ACHN (cell line): ENCODE measurements around the gene PRR29.
"Not testable (repeated sequence)": the region's sequence is repeated elsewhere in the genome, so short reads cannot be mapped to it uniquely, and the experiment has no call there.

Source experiments
- DNase-seq: peaks from one replicate; pipeline ENCODE4 v3.0.0-alpha.2; 2015
- in situ Hi-C: cut with HindIII; loops from 2 replicates; pipeline ENCODE4 v1.10.0; 2017; ENCODE audit warnings: low sequenced_read_pairs, low pct_ligation_motif_present, low pct_unique_long_range_greater_than_20kb

The PRR29 gene

DNA sequence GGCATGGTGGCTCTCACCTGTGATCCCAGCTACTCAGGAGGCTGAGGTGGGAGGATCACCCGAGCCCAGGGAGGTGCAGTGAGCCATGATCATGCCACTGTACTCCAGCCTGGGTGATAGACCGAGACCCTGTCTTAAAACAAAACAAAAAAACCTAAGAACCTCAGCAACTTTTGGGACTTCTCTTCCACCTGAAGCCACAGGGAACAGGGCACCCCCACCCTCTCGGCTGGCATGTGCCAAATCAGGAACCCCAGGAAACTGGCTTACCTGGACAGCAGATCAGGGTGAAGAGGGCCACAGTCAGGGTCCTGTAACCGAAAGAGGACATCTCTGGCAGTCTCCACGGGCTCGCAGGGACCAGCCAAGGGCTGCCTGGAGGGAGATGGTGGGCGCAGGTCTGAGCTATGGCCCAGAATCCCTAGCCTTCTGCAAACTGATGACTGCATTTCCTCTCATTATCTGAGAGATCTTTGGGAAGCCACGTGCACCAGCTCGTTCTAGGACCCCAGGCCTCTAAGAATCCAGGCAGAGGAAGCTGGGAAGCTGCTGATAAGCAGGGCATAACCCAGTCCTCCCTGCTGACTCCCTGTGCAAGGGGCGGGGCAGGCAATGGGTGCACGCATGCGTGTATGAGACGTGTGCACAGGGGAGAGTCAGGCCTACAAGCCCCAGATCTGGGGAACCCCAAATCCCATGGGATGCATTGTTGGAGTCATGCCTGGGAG lies 8.4 kb downstream of the PRR29 start:
- DNase-seq = no peak
- in situ Hi-C loops = no loop called here

DNA sequence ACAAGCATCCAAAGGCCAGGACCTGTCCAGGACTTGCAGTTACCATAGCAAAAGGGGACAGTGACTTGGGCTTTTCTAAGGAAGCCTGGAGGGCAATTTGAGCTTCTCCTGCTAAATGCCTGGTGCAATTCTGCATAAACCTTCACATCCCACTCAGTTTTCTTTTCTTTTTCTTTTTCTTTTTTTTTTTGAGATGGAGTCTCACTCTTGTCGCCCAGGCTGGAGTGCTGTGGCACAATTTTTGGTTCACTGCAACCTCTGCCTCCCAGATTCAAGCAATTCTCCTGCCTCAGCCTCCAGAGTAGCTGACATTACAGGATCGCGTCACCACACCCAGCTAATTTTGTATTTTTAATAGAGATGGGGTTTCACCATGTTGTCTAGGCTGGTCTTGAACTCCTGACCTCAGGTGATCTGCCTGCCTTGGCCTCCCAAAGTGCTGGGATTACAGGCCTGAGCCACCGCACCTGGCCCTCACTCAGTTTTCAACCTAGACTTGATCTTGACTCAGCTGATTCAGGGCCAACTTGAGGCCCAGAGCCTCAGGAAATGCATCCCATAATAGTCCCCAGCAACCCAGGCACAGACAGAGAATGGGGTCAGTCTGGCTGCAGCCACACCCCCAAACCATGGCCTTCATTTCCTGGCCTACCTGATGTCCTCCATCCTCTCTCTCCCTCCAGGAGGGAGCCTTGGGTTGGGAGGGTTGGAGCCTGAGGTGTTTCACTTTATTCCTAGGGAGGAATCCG lies 9.1 kb downstream of the PRR29 start:
- in situ Hi-C loops, DNase-seq: not testable (repeated sequence)

DNA sequence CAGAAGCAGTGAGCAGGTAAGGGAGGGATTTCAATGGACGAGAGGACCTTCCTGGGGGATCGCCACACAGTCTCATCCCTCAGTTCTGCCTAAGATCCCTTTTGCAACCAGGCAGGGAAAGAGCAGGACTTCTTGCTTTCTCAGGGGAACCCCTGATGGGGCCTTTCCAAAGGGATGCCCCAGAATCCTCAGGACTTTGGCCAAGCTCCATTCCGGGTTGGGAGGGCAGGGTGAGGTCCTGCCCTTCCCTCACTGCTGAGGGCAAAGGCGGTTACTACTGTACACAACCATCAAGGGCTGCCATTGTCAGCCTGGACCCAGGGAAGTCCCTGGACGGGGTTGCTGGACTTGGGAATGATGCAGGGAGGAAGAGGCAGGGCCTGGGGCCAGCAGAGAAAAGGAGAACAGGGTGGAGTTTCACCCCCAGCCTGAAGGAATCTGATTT lies 9.7 kb downstream of the PRR29 start:
- no peak for DNase-seq
- in situ Hi-C loops = no loop called here

DNA sequence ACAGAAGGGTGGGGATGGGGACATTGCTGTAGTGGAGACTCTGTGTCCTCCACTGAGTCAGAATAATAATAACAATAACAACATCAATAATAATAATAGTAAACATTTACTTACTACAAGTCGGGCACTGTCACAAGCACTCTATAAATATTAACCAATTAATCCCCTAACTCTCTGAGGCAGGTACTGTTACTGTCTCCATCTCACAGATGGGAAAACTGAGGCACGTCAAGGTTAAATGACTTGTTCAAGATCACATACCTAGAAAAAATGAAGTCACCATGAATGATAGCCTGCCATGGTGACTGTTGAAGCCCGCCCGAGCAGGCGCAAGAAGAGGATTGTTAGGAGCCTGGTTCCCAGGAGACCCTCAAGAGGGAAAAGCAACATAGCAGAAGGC lies 10.2 kb downstream of the PRR29 start:
- no peak for DNase-seq
- in situ Hi-C loops = no loop called here

DNA sequence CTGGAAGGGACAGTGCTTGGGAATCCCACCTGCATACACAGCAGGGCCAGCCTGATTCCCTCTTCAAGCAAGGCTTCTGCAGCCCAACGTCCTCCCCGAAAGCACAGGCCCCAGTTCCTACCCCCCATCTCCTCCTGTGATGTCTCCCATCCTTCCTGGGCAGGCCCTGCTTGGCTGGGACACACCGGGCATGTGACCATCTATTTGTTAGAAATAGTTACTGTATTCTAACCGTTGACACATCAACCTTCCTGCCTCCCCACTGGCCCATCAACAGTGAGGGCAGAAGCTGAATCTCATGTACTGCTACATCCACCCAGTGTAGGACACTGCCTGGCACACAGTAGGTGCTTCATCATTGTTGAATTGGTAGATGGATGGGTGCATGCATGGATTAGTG lies 10.7 kb downstream of the PRR29 start:
- no peak for DNase-seq
- in situ Hi-C loops = no loop called here

DNA sequence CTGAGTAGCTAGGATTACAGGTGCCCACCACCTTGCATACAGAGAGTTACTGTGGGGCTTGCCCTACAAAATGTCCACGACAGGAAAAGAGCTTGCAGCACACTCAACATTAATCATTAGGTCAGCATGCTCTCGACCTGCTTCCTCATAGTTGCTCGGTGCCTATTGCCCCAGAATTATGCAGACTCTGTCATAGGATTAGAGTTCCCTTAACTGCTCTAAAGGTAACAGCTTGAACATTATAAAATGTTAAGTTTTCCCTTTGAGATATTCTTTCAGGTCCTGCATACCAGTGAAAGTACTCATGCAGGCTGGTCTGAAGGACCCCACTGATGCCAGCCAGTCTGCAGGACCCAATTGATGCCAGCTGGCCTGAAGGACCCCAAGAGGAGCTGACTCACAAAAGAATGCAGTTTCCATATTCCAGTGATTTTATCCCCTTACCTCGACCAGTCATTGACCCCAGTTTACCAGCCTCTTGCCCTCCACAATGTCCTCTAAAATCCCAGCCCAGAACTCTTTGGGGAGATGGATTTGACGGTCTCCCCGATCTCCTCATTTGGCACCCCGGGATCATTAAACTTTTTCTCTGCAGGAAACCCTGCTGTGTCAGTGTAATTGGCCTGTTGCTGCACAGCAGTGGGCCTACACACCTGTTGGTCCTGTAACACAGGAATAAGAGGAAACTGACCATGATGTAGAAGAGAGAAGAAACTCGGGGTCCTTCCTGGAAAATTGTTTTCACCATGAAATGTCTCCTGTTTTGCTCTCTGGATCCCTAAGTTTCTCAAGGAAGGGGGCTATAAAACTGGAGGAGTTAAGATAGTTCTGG lies 11.6 kb downstream of the PRR29 start:
- DNase-seq = peak; percentile 16
- in situ Hi-C loops = no loop called here

DNA sequence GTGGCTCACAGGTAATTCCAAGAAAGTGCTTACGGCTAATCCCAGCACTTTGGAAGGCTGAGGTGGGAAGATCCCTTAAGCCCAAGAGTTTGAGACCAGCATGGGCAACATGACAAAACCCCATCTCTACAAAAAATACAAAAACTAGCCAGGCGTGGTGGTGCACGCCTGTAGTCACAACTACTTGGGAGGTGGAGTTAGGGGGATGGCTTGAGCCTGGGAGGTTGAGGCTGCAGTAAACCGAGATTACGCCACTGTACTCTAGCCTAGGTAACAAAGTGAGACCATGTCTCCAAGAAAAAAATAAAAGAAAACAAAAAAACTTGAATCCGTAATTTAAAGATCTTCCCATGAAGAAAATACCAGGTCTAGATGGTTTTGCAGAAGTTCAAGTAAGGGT lies 17.3 kb downstream of the PRR29 start:
- in situ Hi-C loops = no loop called here
- DNase-seq = no peak

DNA sequence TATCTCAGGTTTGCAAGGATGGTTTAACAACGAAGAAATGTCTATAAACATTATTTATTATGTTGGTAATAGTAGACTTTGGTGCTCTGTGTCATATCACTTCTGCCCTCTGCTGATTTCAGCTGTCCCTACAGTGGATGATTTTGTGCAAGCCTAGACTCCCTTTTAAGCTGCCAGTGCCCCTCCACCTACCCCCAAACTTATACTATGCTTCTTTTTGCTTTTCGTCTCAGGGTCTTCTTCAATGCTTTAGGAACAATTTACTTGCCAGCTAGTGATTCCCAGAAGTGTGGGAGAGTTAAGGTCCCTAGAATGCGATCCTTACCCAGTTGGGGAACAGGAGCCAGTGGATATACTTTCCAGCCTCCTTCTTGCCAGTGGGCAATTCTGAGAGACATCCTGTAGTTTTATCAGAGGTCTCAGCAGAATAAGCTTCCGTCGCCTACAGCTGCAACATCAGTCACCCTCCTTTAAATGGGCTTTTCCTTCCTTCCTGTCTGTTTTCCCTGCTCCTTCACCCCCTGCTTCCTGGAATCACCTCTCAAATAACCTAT lies 18.2 kb downstream of the PRR29 start:
- in situ Hi-C loops = no loop called here
- DNase-seq = no peak

DNA sequence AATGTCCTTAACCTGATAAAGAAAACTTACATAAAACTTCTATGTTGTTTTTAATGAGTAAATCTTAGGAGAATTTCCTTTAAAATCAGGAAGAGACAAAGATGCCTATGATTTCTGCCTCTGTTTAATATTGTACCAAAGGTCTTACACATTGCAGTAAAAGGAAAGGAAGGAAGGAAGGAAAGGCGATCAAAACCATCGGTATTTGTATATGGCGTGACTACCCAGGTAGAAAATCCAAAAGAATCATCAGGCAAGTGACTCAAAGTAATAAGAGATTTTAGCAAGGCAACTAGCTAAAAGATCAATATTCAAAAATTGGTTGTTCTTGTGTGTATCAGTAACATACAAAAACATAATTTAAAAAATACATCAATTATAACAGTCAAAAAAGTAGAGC lies 18.8 kb downstream of the PRR29 start:
- DNase-seq = no peak
- in situ Hi-C loops = no loop called here

DNA sequence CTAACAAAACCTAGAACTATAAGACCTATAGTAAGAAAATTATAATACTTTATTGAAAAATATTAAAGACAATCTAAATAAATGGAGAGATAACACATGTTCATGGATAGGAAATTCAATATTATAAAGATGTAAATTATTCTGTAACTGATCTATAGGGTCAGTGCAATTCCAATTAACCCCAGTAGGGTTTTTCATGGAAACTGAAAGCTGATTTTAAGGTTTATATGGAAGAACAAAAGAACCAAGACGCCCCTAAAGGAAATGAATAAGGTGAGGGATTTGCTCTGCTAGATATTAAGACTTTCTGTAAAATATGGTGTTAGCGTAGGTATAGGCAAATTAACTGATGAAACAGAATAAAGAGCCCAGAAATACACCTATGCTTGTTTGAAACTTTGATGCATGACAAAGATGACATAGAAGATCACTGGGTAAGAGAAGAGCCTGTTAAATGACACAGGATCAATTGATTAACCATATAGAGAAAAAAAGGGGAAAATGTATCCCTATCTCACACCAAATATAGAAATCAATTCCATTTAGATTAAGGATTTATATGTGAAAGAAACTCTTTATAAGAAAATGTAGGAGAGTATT lies 19.3 kb downstream of the PRR29 start:
- DNase-seq = no peak
- in situ Hi-C loops = no loop called here

DNA sequence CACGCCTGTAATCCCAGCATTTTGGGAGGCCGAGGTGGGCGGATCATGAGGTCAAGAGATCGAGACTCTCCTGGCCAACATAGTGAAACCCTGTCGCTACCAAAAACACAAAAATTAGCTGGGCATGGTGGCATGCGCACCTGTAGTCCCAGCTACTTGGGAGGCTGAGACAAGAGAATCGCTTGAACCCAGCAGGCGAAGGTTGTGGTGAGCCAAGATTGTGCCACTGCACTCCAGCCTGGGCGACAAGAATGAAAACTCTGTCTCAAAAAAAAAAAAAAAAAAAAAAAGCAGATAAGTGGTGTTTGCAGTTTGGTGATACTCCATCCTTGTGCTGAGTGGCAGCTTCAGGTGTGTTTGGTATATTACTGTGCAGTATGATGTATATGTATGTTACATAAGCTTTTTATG lies 21.4 kb downstream of the PRR29 start:
- in situ Hi-C loops, DNase-seq: not testable (repeated sequence)

DNA sequence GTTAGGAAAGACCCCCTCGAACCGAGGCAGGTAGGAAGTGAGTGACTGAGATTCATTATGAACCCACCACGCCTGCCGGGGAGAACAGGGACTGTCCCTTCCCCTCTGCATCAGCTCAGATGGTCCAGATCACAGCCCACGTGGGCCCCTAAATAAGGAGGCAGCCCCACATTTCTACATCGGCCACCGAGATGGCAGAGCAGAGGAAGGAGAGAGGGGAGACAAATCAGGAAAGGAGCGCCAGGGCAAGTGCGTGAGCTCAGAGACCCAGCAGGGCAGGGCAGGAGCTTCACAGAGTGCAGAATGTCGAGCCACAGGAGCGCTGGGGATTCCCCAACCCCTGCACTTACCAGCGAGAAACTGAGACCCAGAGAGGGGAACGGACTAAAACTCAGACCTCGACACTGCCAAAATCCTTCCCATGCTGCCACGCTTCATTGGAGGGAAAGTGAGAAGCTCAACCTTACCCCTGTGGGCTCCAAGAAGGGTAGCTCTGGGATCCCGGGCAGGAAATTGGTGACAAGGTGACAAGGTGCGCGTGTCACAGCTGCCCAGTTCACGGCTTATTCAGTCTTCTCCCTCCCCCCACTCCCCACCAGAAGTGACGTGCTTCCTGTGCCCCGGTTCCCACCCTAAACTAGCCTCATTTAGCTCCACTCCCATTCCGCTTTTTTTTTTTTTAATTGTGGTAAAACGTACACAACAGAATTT lies 22.1 kb downstream of the PRR29 start, which contains the start of gene ICAM2:
ICAM2 (minus strand) TSS at position 578 of the 711 bp plus-strand sequence. CDS start 13,942 bp downstream, outside the sequence.
- peak; percentile 20 for DNase-seq
- in situ Hi-C loops = no loop called here

DNA sequence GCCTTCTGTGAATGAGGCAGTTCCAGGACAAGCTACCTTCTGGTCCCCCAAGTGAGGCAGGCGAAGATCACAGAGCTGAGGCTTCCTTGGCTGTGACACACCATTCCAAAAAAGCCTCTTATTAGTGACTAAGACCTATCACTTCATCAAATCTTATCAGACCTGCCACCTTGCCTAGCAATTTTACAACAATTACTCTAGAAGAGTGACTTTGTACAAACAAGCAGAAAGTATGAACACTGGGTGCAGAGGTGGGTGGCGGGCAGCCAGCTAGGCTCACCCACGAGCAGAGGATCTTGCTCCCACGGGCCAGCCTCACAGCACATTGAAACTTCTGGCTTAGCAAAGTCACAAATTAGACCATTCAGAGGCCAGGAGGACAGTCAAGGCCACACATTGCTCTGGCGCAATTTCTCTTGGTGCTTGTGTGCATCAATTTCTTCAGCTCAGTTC lies 24.5 kb downstream of the PRR29 start:
- in situ Hi-C loops = no loop called here

DNA sequence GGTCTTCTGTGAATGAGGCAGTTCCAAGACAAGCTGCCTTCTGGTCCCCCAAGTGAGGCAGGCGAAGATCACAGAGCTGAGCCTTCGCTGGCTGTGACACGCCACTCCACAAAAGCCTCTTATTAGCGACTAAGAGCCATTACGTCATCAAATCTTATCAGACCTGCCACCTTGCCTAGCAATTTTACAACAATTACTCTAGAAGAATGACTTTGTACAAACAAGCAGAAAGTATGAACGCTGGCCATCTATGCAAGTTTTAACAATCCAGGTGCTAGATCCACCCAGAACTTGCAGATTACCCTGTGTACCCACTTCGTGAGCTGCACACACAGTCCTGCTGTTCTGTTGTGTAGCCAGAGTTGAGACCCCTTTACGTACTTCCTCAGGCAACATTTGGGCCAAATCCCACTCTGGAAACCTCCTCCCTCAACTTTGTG lies 26.1 kb downstream of the PRR29 start:
- in situ Hi-C loops = no loop called here
- DNase-seq = no peak

More for the DNA sequence above, 24.5 kb downstream of the PRR29 start:
- DNase-seq = no peak

DNA sequence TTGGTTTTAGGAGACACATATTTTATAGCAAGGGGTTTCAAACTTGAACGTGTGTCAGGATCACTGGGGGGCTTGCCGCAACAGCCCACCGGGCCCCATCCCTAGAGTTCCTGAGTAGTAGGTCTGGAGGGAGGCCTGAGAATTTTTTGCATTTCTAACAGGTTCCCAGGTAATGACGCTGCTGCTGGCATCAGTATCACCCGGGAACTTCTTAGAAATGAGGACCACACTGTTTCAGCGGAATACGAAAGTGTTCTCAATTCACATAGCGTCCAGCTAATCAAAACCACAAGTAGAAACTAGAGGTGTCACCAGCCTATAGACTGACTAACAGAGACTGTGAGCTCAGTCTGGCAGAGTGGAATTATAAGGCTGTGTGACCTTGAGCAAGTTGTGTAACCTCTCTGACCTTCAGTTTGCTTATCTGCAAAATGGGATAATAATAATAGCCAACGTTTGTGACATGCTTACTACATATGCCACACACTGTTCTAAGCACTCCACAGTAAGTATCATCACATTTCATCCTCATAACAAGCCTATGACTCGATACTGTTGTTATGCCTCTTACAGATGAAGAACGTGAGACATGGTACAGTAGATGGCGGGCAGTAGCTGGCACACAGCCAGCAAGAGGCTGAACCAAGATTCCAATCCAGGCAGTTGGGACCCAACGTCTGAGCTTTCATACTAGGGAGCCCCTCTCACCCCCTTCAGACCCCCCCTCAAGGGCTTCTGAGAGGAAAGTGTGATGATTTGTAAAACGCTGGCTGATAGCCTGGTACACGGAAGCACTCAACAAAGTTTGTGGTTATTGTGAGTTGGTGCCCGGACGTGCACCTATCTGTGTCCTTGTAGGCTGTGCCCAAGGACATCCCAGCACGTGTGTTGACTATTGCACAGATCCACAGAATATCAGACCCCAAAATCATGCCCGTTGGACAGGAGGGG lies 26.9 kb downstream of the PRR29 start:
- in situ Hi-C loops = loop anchor here (25.0 kb wide), 1 partner anchor 237 kb away; the partner anchor contains the start of gene TEX2
- no peak for DNase-seq

DNA sequence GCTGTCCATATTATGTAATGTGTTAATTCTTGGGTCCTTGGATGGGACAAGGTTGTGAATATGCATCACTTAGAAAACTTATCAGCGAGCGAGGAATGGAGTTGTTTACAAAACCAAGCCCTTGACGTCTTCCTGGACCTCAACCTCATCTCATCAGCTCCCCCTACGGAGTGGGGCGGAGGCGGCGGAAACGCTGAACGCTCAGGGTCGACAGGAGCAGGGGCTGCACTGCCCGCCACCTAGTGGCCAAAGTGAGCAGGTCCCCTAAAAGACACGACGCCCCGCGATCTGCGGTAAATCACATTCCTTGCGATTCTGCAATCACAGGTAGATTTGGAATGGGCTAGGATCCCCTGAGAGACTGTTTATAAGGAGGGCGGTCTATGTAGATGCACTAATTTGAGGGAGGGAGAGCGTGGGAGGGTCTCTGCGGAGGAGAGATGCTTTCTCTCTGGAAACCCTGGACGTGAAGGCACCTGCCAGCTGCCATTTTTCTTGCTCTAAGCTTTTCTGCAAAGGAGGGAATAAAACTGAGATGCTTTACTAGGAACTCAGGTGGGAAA lies 27.7 kb downstream of the PRR29 start:
- peak; percentile 83 for DNase-seq
- in situ Hi-C loops = loop anchor here (25.0 kb wide), 1 partner anchor 236 kb away; the partner anchor contains the start of gene TEX2
